Activated CD4-positive, alpha-beta T cell treated with anti-CD3 and anti-CD28 coated beads, Interleukin-2, amount 10 ng/mL, durations not matched to agents 24 days and 14 days (primary cell): ENCODE data around the gene STAG1. TPM values are rescaled to one million over a fixed set of nuclear protein-coding genes. Genes with fewer than 3 reads are reported as not detected.
"Not testable (repeated sequence)": the region's sequence is repeated elsewhere in the genome, so short reads cannot be mapped to it uniquely, and the experiment has no call there.

Experiments
- DNase-seq: peaks from one replicate; pipeline ENCODE4 v3.0.0; 2022
- H3K27ac Mint-ChIP-seq: one replicate; pipeline ENCODE4 v1.8.0; 2022; ENCODE audit warnings: mild to moderate bottlenecking, mixed read lengths
- H3K27me3 Mint-ChIP-seq: one replicate; pipeline ENCODE4 v1.8.0; 2022; ENCODE audit warnings: mixed read lengths
- H3K36me3 Mint-ChIP-seq: one replicate; pipeline ENCODE4 v1.8.0; 2022; ENCODE audit warnings: low read depth, mild to moderate bottlenecking, mixed read lengths
- H3K4me1 Mint-ChIP-seq: one replicate; pipeline ENCODE4 v1.8.0; 2021; ENCODE audit warnings: mixed read lengths
- H3K4me3 Mint-ChIP-seq: one replicate; pipeline ENCODE4 v1.8.0; 2022; ENCODE audit warnings: mild to moderate bottlenecking, moderate library complexity, mixed read lengths
- H3K9me3 Mint-ChIP-seq: one replicate; pipeline ENCODE4 v1.8.0; 2021; ENCODE audit warnings: mixed read lengths
- intact Hi-C: fragments of 100-400 bp; cut with micrococcal nuclease; formaldehyde crosslinking; loops from one replicate; pipeline ENCODE4 v1.15.1; 2023
- total RNA-seq: library from RNA; stranded (reverse); gene quantifications from 2 replicates; pipeline ENCODE4 v1.2.3, GENCODE V29; 2022

Gene STAG1
- total RNA-seq, 1 donor from 2014 or later = 46.2 TPM

DNA sequence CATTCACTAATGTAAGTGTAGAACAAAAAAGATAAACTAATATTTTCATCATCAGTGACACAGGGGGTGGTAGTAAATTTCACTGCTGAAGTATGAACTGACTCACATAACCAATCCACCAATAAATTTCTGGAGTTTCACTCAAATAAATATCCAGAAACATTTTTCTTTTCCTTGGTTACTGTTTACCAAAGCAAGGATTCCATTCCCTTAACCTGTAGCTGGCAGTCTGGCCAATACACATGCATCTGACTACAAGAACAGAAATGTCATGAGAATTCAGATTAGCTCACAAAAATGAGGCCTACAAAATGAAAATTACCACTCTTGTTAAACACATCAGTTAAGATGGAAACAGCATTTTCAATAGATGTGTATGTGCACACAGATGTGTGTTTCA lies 80.3 kb downstream of the STAG1 start:
- intact Hi-C loops = no loop called here
- no peak for DNase-seq
- H3K36me3 Mint-ChIP-seq = peaks cover 9% of the 10 kb centered on the region
- no peaks in the 10 kb centered on the region for H3K27me3 Mint-ChIP-seq
- H3K9me3 Mint-ChIP-seq = peaks cover 3% of the 10 kb centered on the region
- no peak overlapping the region for H3K4me3 Mint-ChIP-seq
- no peak overlapping the region for H3K27ac Mint-ChIP-seq
- H3K4me1 Mint-ChIP-seq = peaks cover 10% of the 10 kb centered on the region

DNA sequence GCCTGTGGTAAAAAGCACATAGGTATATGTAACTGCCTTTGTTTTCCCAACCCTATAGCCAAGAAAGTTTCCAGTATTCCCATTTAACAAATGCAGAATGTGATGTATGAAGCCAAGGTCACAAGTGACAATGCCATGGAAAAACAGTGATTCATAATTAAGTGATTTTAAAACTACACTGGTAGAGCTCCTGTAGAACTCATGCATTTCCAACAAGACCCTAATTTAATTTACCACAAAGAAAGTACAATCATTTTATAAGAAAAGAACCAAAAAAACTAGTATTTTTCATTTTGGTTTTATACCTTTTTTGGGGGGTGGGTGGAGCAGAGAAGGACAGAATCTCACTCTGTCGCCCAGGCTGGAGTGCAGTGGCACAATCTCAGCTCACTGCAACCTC lies 82.0 kb downstream of the STAG1 start:
- Mint-ChIP-seq H3K9me3 (peaks cover 3% of the 10 kb centered on the region), H3K4me3 (no peak overlapping the region), H3K36me3 (peaks cover 12% of the 10 kb centered on the region), H3K27ac (no peak overlapping the region), H3K27me3 (no peaks in the 10 kb centered on the region), H3K4me1 (peaks cover 11% of the 10 kb centered on the region)
- intact Hi-C loops = no loop called here
- DNase-seq = no peak

- intact Hi-C loops = no loop called here
These were observed 85.1 kb downstream of the STAG1 start for GRCh38 chr3:136667081-136667480.

GRCh38 chr3:136666301-136666700 lies 85.9 kb downstream of the STAG1 start:
- H3K9me3 Mint-ChIP-seq, H3K27me3 Mint-ChIP-seq, H3K27ac Mint-ChIP-seq, H3K4me3 Mint-ChIP-seq, intact Hi-C loops, DNase-seq: not testable (repeated sequence)
- H3K4me1 Mint-ChIP-seq = peaks cover 14% of the 10 kb centered on the region
- peaks cover 12% of the 10 kb centered on the region for H3K36me3 Mint-ChIP-seq

More at GRCh38 chr3:136667081-136667480, 85.1 kb downstream of the STAG1 start:
- Mint-ChIP-seq H3K4me3 (no peak overlapping the region), H3K9me3 (peaks cover 3% of the 10 kb centered on the region), H3K27me3 (no peaks in the 10 kb centered on the region), H3K36me3 (peaks cover 14% of the 10 kb centered on the region), H3K4me1 (peaks cover 14% of the 10 kb centered on the region), H3K27ac (no peak overlapping the region)
- DNase-seq = no peak

- peaks cover 3% of the 10 kb centered on the region for H3K9me3 Mint-ChIP-seq
- peaks cover 14% of the 10 kb centered on the region for H3K4me1 Mint-ChIP-seq
- no peaks in the 10 kb centered on the region for H3K27me3 Mint-ChIP-seq
- H3K27ac Mint-ChIP-seq = peak overlapping the region; percentile 12
- H3K4me3 Mint-ChIP-seq = no peak overlapping the region
- peaks cover 10% of the 10 kb centered on the region for H3K36me3 Mint-ChIP-seq
- no peak for DNase-seq
- intact Hi-C loops = no loop called here
These were observed 87.4 kb downstream of the STAG1 start for GRCh38 chr3:136664771-136665170.

- DNase-seq = no peak
- peaks cover 6% of the 10 kb centered on the region for H3K36me3 Mint-ChIP-seq
- no peaks in the 10 kb centered on the region for H3K9me3 Mint-ChIP-seq
- peaks cover 11% of the 10 kb centered on the region for H3K4me1 Mint-ChIP-seq
- H3K27ac Mint-ChIP-seq = no peak overlapping the region
- H3K27me3 Mint-ChIP-seq = no peaks in the 10 kb centered on the region
- no peak overlapping the region for H3K4me3 Mint-ChIP-seq
- intact Hi-C loops = no loop called here
These were observed 90.9 kb downstream of the STAG1 start for GRCh38 chr3:136661282-136661681.

- intact Hi-C loops = no loop called here
- Mint-ChIP-seq H3K4me3 (no peak overlapping the region), H3K27ac (no peak overlapping the region)
These were observed 93.1 kb downstream of the STAG1 start for GRCh38 chr3:136658946-136659682.

GRCh38 chr3:136657526-136657925 lies 94.7 kb downstream of the STAG1 start:
- H3K4me3 Mint-ChIP-seq = no peak overlapping the region
- H3K4me1 Mint-ChIP-seq = peaks cover 3% of the 10 kb centered on the region
- peaks cover 11% of the 10 kb centered on the region for H3K9me3 Mint-ChIP-seq
- no peak overlapping the region for H3K27ac Mint-ChIP-seq
- no peak for DNase-seq
- intact Hi-C loops = no loop called here
- H3K27me3 Mint-ChIP-seq = no peaks in the 10 kb centered on the region
- peaks cover 15% of the 10 kb centered on the region for H3K36me3 Mint-ChIP-seq

More at GRCh38 chr3:136658946-136659682, 93.1 kb downstream of the STAG1 start:
- H3K9me3 Mint-ChIP-seq = peaks cover 11% of the 10 kb centered on the region
- H3K4me1 Mint-ChIP-seq = peaks cover 4% of the 10 kb centered on the region
- DNase-seq = no peak
- peaks cover 12% of the 10 kb centered on the region for H3K36me3 Mint-ChIP-seq
- no peaks in the 10 kb centered on the region for H3K27me3 Mint-ChIP-seq

- Mint-ChIP-seq H3K4me3 (no peak overlapping the region), H3K27ac (no peak overlapping the region), H3K27me3 (no peaks in the 10 kb centered on the region), H3K4me1 (no peaks in the 10 kb centered on the region), H3K9me3 (peaks cover 11% of the 10 kb centered on the region), H3K36me3 (peaks cover 20% of the 10 kb centered on the region)
- DNase-seq = no peak
- intact Hi-C loops = no loop called here
These were observed 98.5 kb downstream of the STAG1 start for GRCh38 chr3:136653628-136654027.

DNA sequence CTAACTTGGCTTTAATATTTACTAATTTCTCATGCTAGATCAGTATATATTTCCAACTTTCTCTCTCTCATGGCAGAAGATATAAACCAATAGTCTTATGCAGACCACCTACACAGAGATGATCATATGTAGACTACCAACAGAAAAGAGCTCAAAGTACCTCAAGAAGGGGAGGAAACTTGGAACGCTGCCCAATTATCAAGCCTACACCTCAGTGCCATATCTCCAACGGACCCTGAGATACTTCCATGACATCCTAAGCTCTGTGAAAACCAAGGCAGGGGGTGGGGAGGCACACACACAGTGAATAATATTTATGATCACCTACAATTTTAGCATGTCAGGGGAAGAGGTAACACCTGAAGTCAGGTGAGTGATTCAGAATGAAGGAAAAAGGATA lies 100.6 kb downstream of the STAG1 start:
- DNase-seq = no peak
- intact Hi-C loops = no loop called here
- Mint-ChIP-seq H3K9me3 (peaks cover 11% of the 10 kb centered on the region), H3K36me3 (peaks cover 20% of the 10 kb centered on the region), H3K27me3 (no peaks in the 10 kb centered on the region), H3K4me3 (no peak overlapping the region), H3K4me1 (no peaks in the 10 kb centered on the region), H3K27ac (no peak overlapping the region)

- Mint-ChIP-seq H3K4me3 (no peak overlapping the region), H3K4me1 (peaks cover 2% of the 10 kb centered on the region), H3K36me3 (peaks cover 18% of the 10 kb centered on the region), H3K9me3 (peaks cover 13% of the 10 kb centered on the region), H3K27ac (no peak overlapping the region), H3K27me3 (no peaks in the 10 kb centered on the region)
- DNase-seq = no peak
- intact Hi-C loops = no loop called here
These were observed 101.7 kb downstream of the STAG1 start for GRCh38 chr3:136650461-136650860.

DNA sequence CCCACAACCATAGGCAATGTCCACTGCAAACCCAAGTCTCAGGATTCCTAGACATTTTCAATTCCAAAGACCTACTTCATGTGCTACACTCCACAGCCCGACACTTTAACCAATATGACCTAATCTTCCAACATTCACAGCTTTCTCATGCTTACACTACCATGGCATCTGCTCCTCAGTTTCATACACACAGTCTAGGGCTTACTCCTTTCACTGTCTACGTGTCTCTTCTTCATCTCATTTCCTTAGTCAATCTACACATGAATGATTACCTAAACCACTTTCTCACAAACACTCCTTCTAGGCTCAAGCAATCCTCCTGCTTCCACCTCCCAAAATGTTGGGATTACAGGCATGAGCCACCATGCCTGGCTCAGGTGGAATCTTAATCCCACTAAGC lies 106.3 kb downstream of the STAG1 start:
- intact Hi-C loops = no loop called here
- Mint-ChIP-seq H3K36me3 (peaks cover 4% of the 10 kb centered on the region), H3K27ac (no peak overlapping the region), H3K4me3 (no peak overlapping the region), H3K4me1 (peaks cover 4% of the 10 kb centered on the region), H3K27me3 (no peaks in the 10 kb centered on the region), H3K9me3 (peaks cover 6% of the 10 kb centered on the region)
- DNase-seq = no peak

- Mint-ChIP-seq H3K27ac (no peak overlapping the region), H3K4me1 (peaks cover 4% of the 10 kb centered on the region), H3K27me3 (no peaks in the 10 kb centered on the region), H3K9me3 (peaks cover 6% of the 10 kb centered on the region), H3K36me3 (peaks cover 4% of the 10 kb centered on the region), H3K4me3 (no peak overlapping the region)
- no peak for DNase-seq
- intact Hi-C loops = no loop called here
These were observed 108.0 kb downstream of the STAG1 start for GRCh38 chr3:136644212-136644611.

GRCh38 chr3:136643380-136643779 lies 108.8 kb downstream of the STAG1 start:
- H3K4me1 Mint-ChIP-seq, DNase-seq, intact Hi-C loops, H3K27me3 Mint-ChIP-seq, H3K9me3 Mint-ChIP-seq, H3K27ac Mint-ChIP-seq, H3K4me3 Mint-ChIP-seq, H3K36me3 Mint-ChIP-seq: not testable (repeated sequence)

DNA sequence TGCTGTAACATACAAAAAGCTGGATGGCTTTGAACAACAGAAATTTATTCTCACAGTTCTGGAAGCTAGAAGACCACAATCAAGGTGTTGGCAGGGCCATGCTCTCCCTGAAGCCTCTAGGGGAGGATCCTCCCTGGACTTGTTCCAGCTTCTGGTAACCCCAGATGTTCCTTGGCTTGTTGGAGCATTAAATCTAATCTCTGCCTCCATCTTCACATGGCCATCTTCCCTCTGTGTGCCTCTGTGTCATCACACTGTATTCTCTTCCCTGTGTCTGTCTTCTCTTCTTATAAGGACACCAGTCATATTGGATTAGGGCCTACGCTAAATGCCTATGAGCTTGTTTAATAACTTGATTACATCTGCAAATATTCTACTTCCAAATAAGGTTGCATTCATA lies 109.5 kb downstream of the STAG1 start:
- Mint-ChIP-seq H3K27me3 (no peaks in the 10 kb centered on the region), H3K4me3 (no peak overlapping the region), H3K36me3 (peaks cover 6% of the 10 kb centered on the region), H3K9me3 (peaks cover 6% of the 10 kb centered on the region), H3K4me1 (peaks cover 4% of the 10 kb centered on the region), H3K27ac (no peak overlapping the region)
- intact Hi-C loops = no loop called here
- DNase-seq = no peak
